HG03342 (cell line): ENCODE data around the gene PJVK.

Experiments
- ATAC-seq: cut with Tn5 transposase; IDR thresholded peaks from one replicate; pipeline ENCODE4 v1.9.1; 2021; ENCODE audit warnings: mild to moderate bottlenecking, moderate library complexity; ENCODE audit not compliant: unreplicated experiment

Gene PJVK

GRCh38 chr2:178479758-178480226 is 28.6 kb downstream of the PJVK start:
- ATAC-seq = no peak

- ATAC-seq = peak; percentile 51
Observed at GRCh38 chr2:178480227-178481181, 29.3 kb downstream of the PJVK start, which contains the start of gene PLEKHA3. PLEKHA3 (plus strand) TSS chr2:178480457; CDS start chr2:178480870, 413 bp downstream.

DNA sequence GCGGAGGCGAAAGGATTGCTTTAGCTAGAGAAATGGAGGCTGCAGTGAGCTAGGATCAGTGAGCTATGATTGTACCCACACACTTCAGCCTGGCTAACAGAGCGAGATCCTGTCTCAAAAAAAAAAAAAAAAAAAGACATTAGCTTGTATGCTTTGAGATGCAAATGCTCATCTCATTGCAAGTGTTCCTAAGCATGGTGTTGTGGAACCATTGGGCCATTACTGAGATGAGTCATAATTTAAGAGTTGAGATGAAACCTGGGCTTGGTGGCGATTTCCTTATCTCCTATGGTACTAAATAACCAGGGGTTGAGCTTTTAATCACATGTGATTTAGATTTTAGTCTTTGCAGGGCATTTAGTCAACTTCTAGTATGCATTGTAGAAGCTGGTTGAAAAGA is 31.3 kb downstream of the PJVK start:
- ATAC-seq = peak; percentile 41

DNA sequence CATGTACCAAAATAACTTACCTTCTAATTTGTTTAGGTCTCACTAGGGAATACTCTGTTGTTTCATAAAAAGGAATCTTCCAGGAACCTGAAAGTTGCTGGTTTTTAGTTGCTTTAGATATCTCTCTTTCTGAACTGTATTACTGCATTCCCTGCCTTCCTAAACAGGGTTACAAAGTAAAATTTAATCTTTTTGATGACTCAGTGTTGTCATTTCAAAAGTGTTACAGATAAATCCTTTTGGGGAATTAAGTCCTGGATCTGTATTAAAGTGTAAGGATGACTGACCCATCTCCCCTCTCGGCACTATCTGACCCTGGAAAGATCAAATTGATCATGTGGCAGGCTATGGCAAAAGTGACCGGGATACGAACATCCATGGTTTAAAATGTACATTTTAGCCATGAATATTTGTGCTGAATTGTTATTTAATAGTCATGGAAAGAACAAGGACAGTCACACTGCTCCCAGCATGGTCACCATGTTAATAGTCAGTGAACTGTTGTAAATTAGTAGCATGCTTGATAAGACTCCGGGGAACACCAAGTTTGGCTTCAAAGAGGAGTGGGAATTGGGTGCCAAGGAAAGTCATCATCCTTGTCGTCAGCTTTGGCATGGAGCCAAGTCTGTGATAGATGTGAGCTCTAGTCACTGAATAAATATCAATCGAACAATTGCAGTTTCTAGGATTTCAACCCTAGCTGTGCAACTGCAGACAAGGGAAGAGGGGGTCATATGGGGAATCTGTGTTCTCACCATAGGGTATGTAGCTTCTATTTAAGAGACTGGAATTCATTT is 33.3 kb downstream of the PJVK start:
- ATAC-seq = no peak

DNA sequence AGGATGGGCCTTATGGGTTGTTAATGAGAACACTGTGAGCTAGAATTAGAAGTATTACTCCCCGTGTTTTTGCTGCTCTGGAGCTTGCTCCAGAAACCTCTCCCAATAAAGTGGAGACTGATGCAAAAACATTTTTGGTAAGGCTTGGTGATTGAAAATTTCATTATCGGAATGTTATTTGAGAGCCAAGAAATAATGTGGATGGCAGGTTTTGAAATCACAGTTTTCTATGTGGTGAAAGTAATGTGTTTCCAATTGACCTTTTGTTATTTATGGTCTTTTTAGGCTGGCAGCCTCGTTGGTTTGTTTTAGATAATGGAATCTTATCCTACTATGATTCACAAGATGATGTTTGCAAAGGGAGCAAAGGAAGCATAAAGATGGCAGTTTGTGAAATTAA is 34.2 kb downstream of the PJVK start:
- ATAC-seq = no peak

DNA sequence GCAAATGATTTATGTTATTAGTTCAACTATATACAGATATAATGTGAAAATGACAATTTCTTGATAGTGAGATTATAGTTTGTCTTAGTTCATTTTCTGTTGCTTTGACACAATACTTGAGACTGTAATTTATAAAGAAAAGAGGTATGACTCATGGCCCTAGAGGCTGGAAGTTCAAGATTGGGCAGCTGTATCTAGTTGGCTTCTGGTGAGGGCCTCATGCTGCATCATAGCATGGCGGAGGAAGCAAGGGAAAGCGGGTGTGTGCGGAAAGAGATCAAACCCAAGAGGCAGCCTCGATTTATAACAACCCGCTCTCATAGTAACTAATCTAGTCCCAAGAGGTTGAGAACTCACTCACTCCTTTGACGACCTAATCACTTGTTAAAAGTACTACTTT is 40.4 kb downstream of the PJVK start:
- no peak for ATAC-seq

GRCh38 chr2:178496049-178496448 is 44.9 kb downstream of the PJVK start:
- ATAC-seq = no peak

DNA sequence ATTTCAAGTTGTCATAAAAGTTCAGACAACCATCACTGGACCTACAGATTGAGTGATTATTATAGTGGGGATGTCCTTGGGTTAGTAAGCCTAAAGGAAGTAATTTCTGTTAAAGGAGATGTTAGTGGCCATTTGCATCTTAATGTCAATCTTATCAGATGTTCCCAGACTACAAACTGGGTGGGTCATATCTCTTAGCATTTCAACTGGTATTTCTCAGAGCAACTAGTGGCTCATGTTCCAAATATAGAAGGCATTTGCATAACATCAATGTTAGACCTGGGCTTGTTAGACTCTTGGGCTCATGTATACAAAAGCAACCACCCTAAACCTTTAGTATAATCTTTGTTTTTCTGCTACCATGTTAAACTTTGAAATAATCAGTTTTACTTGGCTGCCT is 47.0 kb downstream of the PJVK start:
- ATAC-seq = peak; percentile 52

- no peak for ATAC-seq
Observed at GRCh38 chr2:178499640-178500039, 48.5 kb downstream of the PJVK start.

GRCh38 chr2:178502751-178503150 is 51.6 kb downstream of the PJVK start:
- ATAC-seq = no peak

DNA sequence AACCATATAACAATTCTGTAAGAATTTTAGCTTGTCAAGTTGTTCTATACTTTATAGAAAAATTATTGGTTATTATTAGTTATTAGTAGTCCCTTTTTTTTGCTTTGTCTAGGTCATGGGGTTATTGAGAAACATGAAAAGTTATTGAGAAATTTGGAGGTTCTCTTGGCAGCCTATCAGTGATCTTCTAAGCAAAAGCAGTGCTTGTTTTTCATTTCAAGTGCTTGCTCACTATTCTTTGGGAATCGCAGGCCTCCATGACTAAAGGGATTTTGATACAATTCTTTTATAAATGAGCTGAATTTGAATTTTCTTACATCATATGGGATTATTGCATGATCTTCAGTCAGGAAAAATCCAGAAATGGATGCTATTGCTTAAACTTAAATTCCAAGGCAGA is 54.9 kb downstream of the PJVK start:
- ATAC-seq = no peak

GRCh38 chr2:178506524-178506923 is 55.3 kb downstream of the PJVK start:
- ATAC-seq = no peak

GRCh38 chr2:178506949-178507348 is 55.8 kb downstream of the PJVK start:
- no peak for ATAC-seq

DNA sequence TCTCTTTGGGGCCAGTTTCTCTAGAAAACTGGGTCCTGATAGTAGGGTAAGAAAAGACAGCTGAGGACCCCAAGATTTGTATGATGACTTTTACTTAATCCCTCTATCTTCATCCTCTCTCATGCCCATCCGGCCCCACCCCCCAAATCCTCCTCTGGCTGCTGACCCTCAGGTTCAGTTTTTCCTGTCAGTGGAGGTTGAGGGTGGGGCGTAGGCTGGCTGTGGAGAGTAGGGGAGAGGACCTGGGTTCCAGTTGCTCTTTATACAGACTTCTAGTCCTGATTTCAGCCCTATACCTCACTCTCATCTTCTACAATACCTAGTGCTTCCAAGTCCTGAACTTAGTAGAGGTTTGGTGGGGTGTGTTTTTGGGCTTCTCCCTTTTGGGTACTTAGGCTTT is 57.5 kb downstream of the PJVK start:
- no peak for ATAC-seq

DNA sequence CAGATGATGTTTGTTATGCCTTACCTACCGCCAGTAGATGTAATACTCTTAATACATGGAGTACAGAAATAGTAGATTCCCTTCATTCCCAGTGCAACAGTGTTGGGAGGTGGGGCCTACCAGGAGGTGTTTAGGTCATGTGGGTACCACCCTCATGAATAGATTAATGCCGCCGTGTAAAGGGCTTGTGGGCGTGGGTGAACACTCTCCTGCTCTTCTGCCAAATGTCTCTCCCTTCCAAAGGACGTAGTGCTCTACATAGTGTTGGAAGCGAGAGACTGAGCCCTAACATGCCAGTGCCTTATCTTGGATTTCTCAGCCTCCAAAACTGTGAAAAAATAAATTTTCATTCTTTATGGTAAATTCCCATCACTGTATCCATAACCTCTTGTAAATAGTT is 59.2 kb downstream of the PJVK start:
- ATAC-seq = no peak
